Spleen (tissue), 13 donors: ENCODE measurements around the gene SESN2. TPM values are rescaled to one million over a fixed set of nuclear protein-coding genes. Genes with fewer than 3 reads are reported as not detected.

Source experiments
- DNase-seq: peaks from one replicate; pipeline ENCODE4 v3.0.0-alpha.2; 2020
- H3K27ac ChIP-seq, 8 donors: fragments of 200-600 bp; sonication (generic) in 7 of 8; 1 replicate in 4 of 8; 2 replicates in 4 of 8; pipeline versions ENCODE4 v1.5.0 to v1.8.0; 2016 to 2021; ENCODE audit warnings: inconsistent platforms in 4 of 8, mild to moderate bottlenecking in 4 of 8, moderate library complexity in 1 of 8
- H3K27me3 ChIP-seq, 7 donors: fragments of 200-600 bp; sonication (generic) in 6 of 7; replicated peaks in 1 of 7; 1 replicate in 4 of 7; 2 replicates in 3 of 7; pipeline versions ENCODE4 v1.5.0 to v1.8.0; 2016 to 2021; ENCODE audit warnings: inconsistent platforms in 3 of 7, mild to moderate bottlenecking in 1 of 7
- H3K36me3 ChIP-seq, 6 donors: fragments of 200-600 bp; sonication (generic) in 5 of 6; 1 replicate in 4 of 6; 2 replicates in 2 of 6; pipeline versions ENCODE4 v1.5.0 to v1.8.0; 2016 to 2021; ENCODE audit warnings: inconsistent platforms in 2 of 6
- H3K4me1 ChIP-seq, 6 donors: fragments of 200-600 bp; sonication (generic) in 5 of 6; 1 replicate in 3 of 6; 2 replicates in 3 of 6; pipeline versions ENCODE4 v1.5.0 to v1.8.0; 2016 to 2021; ENCODE audit warnings: inconsistent platforms in 3 of 6
- H3K4me3 ChIP-seq, 8 donors: fragments of 200-600 bp; sonication (generic) in 7 of 8; 1 replicate in 4 of 8; 2 replicates in 4 of 8; pipeline versions ENCODE4 v1.5.0 to v1.8.0; 2016 to 2021; ENCODE audit warnings: inconsistent platforms in 4 of 8, mild to moderate bottlenecking in 4 of 8, moderate library complexity in 2 of 8
- H3K9me3 ChIP-seq, 8 donors: fragments of 200-600 bp; sonication (generic) in 7 of 8; 1 replicate in 4 of 8; 2 replicates in 4 of 8; pipeline versions ENCODE4 v1.5.0 to v1.8.0; 2016 to 2021; ENCODE audit warnings: inconsistent platforms in 4 of 8
- POLR2A ChIP-seq, 3 donors: fragments of 450-650 bp; IDR thresholded peaks; one replicate each; pipeline ENCODE4 v1.5.1; 2017; ENCODE audit warnings: antibody characterized with exemption in 3 of 3, mild to moderate bottlenecking in 1 of 3
- POLR2AphosphoS5 ChIP-seq, 3 donors: sonication (generic); formaldehyde crosslinking; IDR thresholded peaks; one replicate each; pipeline ENCODE4 v1.5.1; 2017; ENCODE audit warnings: antibody characterized with exemption in 3 of 3
- WGBS, 5 donors: extraction: QIAGEN DNeasy Blood & Tissue Kit in 3 of 5; methylation state at CpG; one replicate each; pipeline versions ENCODE4 v1.1.5 to v1.1.7; 2013 to 2018; 5-methylcytosine and 5-hydroxymethylcytosine counted together
- intact Hi-C: fragments of 100-400 bp; cut with DNase I; formaldehyde crosslinking; loops from one replicate; pipeline ENCODE4 v1.15.0; 2023; ENCODE audit warnings: low total_unique reads
- long read RNA-seq, 2 donors: transcript quantifications; one replicate each; lab custom pipeline, GENCODE V29; 2026
- polyA plus RNA-seq, 3 donors: library from polyadenylated mRNA; stranded (reverse); fragments of 200-250 nt; gene quantifications; one replicate each; pipeline ENCODE4 v1.2.1, GENCODE V29; 2013
- total RNA-seq, 7 donors: library from RNA; depleted of rRNA in 3 of 7; stranded (reverse); fragments of >200 nt in 3 of 7; fragmentation: NEBNext Ultra II Directional in 4 of 7; extraction: Animal tissue kit (Norgen Biotek cat#: 25700) in 4 of 7; gene quantifications; one replicate each; pipeline versions ENCODE4 v1.1.0 to v1.2.1, GENCODE V29; 2016 to 2021
- TF ChIP-seq, protein P1 (sequence below), 11 experiments: fragments of 200-600 bp in 7 of 11; fragments of 450-650 bp in 4 of 11; sonication (generic) in 4 of 11; IDR thresholded peaks in 8 of 11; conservative IDR thresholded peaks in 3 of 11; 1 replicate in 7 of 11; 2 replicates in 4 of 11; pipeline versions ENCODE4 v1.4.0 to v1.8.0; 2016 to 2021; ENCODE audit warnings: antibody characterized with exemption in 11 of 11, inconsistent platforms in 4 of 11, mild to moderate bottlenecking in 1 of 11
- donor health status: healthy with polysubstance abuse.
- donor health status: DM: no; HTN: no; CAD: no; lungs with moderate emphysema.
- donor health status: DM: no; HTN: no; CAD: no.
- donor health status: Bipolar disorder and iron deficiency.
- donor health status: healthy.
- donor health status: DM: no; HTN: no; CAD: no.
- donor health status: DM: yes; HTN: yes; CAD: no.

Gene SESN2, protein sequence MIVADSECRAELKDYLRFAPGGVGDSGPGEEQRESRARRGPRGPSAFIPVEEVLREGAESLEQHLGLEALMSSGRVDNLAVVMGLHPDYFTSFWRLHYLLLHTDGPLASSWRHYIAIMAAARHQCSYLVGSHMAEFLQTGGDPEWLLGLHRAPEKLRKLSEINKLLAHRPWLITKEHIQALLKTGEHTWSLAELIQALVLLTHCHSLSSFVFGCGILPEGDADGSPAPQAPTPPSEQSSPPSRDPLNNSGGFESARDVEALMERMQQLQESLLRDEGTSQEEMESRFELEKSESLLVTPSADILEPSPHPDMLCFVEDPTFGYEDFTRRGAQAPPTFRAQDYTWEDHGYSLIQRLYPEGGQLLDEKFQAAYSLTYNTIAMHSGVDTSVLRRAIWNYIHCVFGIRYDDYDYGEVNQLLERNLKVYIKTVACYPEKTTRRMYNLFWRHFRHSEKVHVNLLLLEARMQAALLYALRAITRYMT
- total RNA-seq (10 to 100 TPM in 2 of 7 donors, 1 to 10 TPM in 5; 7.4 to 16.7 (median 8.6) TPM), polyA plus RNA-seq (1 to 10 TPM; 2.4 to 5.0 (median 3.3) TPM)
- long read RNA-seq, donor 1, partial matches to known transcripts = 0 of 2 reads
- long read RNA-seq, donor 1, other reads (novel, unspliced or antisense) = 0 of 2 reads
- long read RNA-seq, donor 2 = 0 reads

DNA sequence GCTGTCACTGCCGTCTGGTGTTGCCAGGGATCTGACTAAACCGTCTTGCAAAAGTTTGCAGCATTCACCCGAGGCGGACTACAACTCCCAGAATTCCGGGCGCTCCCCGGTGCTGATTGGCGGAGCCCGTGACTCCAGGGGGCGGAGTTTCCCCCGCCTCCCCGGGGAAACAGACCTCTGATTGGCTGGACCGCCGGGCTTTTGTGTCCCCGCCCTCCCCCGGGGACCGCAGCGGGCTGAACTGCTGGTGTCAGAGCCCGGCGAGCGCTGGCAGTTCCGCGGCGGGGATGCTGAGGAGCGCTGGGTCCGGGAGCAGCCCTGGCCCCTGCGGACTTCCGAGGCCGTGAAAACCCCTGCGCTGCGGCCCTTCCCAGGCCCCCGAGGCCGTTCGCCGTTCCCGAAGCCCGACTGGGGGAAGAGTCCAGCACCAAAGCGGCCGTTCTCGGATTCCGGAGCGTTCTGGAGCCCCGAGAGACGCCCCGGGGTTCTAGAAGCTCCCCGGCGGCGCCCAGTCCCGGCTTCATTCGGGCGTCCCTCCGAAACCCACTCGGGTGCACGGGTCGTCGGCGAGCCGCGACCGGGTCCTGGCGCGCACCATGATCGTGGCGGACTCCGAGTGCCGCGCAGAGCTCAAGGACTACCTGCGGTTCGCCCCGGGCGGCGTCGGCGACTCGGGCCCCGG lies at the start of gene SESN2:
Gene SESN2, plus strand, starts transcription at position 267 of the 682 bp plus-strand sequence. Its CDS starts 330 bp downstream, at position 597.
- WGBS, 5 donors = 0 to 1% (median 0%) methylated on average over 27 to 76 of the region's 76 CpGs
- H3K27ac ChIP-seq = peak within 1 kb of the TSS; percentile 68 to 94 (median 86)

DNA sequence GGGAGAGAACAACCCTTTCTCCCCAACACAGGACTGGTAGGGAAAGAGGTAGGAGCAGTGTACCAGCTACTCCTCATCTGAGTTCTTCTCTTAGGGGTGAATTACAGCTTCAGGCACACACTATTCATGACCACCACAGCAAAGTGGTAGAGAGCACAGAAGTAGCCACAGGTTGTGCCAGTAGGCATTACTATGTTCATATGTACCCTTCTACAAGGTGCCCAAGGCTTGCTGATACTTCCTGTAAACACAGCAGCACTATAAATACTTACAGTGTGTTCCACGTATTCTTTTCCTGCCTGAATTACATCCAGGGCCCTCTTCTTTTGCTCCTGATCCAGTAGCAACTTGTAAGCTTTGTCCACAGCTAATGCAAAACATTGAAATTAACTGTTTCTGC lies 49.6 kb upstream of the SESN2 start:
- Histone ChIP-seq H3K36me3 (peaks cover 2 to 99% (median 70%) of the 10 kb centered on the region in 6 donors), H3K27ac (peak overlapping the region in 2 of 8 donors; percentile 8 to 32), H3K9me3 (no peaks in the 10 kb centered on the region), H3K4me1 (peaks cover 0 to 11% (median 5%) of the 10 kb centered on the region in 6 donors), H3K27me3 (no peaks in the 10 kb centered on the region), H3K4me3 (no peak overlapping the region)
- TF ChIP-seq, protein P1, sequence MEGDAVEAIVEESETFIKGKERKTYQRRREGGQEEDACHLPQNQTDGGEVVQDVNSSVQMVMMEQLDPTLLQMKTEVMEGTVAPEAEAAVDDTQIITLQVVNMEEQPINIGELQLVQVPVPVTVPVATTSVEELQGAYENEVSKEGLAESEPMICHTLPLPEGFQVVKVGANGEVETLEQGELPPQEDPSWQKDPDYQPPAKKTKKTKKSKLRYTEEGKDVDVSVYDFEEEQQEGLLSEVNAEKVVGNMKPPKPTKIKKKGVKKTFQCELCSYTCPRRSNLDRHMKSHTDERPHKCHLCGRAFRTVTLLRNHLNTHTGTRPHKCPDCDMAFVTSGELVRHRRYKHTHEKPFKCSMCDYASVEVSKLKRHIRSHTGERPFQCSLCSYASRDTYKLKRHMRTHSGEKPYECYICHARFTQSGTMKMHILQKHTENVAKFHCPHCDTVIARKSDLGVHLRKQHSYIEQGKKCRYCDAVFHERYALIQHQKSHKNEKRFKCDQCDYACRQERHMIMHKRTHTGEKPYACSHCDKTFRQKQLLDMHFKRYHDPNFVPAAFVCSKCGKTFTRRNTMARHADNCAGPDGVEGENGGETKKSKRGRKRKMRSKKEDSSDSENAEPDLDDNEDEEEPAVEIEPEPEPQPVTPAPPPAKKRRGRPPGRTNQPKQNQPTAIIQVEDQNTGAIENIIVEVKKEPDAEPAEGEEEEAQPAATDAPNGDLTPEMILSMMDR (IDR thresholded peaks at IDR 0.05 in 8 of 11, conservative IDR thresholded peaks at IDR 0.05 in 3 of 11) = no peak
- no peak for TF ChIP-seq POLR2AphosphoS5 (IDR thresholded peaks at IDR 0.05)
- TF ChIP-seq POLR2A (IDR thresholded peaks at IDR 0.05) = no peak
- no peak for DNase-seq
- intact Hi-C loops = loop anchor here (2.0 to 10.0 kb wide), 2 partner anchors 121 to 355 kb away; partner anchors contain the start of gene EYA3
- WGBS, 5 donors = 46 to 77% (median 52%) methylated on average over 1 of the region's 1 CpG

More for the DNA sequence above, at the start of gene SESN2:
- peak; percentile 99 for DNase-seq
- H3K36me3 ChIP-seq = no peaks in the 10 kb centered on the region
- intact Hi-C loops = loop anchor here (10.0 kb wide), 1 partner anchor 105 kb away; the partner anchor contains the start of gene PHACTR4
- TF ChIP-seq POLR2A (IDR thresholded peaks at IDR 0.05) (peak; percentile 82 to 94 (median 82)), POLR2AphosphoS5 (IDR thresholded peaks at IDR 0.05) (peak; percentile 99)
- TF ChIP-seq, protein P1 (IDR thresholded peaks at IDR 0.05 in 8 of 11, conservative IDR thresholded peaks at IDR 0.05 in 3 of 11) = peak in 2 of 11 experiments; percentile 35 to 40
- peaks cover 0 to 5% (median 0%) of the 10 kb centered on the region in 7 donors for H3K27me3 ChIP-seq
- no peaks in the 10 kb centered on the region for H3K9me3 ChIP-seq
- H3K4me1 ChIP-seq = peaks cover 17 to 77% (median 31%) of the 10 kb centered on the region in 6 donors
- peak within 1 kb of the TSS; percentile 85 to 100 (median 97) for H3K4me3 ChIP-seq

DNA sequence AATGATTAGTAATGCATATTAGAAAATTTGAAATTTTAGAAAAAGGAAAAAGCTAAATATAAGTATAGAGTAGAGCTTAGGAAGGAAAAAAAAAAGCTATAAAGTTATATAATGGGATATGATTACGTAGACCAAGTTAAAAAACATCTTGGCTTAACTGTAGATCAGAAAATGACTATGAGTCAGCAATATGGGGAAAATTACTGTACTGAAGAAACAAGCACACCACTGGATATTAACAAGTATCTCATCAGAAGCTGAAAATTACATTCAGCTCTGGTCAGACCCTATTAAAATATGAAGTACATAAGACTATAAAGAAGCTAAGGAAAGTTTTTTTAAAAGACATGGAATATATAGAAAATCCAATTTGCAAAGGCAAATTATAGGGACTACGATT lies 46.0 kb upstream of the SESN2 start:
- Histone ChIP-seq H3K36me3 (peaks cover 2 to 99% (median 49%) of the 10 kb centered on the region in 6 donors), H3K27me3 (no peaks in the 10 kb centered on the region), H3K9me3 (no peaks in the 10 kb centered on the region), H3K4me3 (no peak overlapping the region), H3K4me1 (peaks cover 0 to 11% (median 5%) of the 10 kb centered on the region in 6 donors), H3K27ac (no peak overlapping the region)
- intact Hi-C loops = no loop called here
- no peak for DNase-seq
- TF ChIP-seq POLR2A (IDR thresholded peaks at IDR 0.05) = no peak
- no peak for TF ChIP-seq POLR2AphosphoS5 (IDR thresholded peaks at IDR 0.05)
- TF ChIP-seq, protein P1 (IDR thresholded peaks at IDR 0.05 in 8 of 11, conservative IDR thresholded peaks at IDR 0.05 in 3 of 11) = no peak
- 39 to 91% (median 71%) methylated on average over 2 of the region's 2 CpGs for WGBS, 5 donors
